HEK293 (cell line): ENCODE measurements around the gene SGPL1.
A peak's percentile ranks its signal among the peaks of the same experiment; 100 is the strongest.

ENCODE experiments used
- GLIS1 ChIP-seq: fragments of 450-650 bp; formaldehyde crosslinking; IDR thresholded peaks from 2 replicates; pipeline ENCODE4 v1.5.1; 2016; ENCODE audit warnings: missing biosample characterization, missing genetic modification characterization
- IKZF3 ChIP-seq: fragments of 450-650 bp; IDR thresholded peaks from 2 replicates; pipeline ENCODE4 v1.5.0; 2018; ENCODE audit warnings: missing biosample characterization, mild to moderate bottlenecking, missing genetic modification characterization, moderate library complexity
- KLF16 ChIP-seq: fragments of 450-650 bp; formaldehyde crosslinking; IDR thresholded peaks from 2 replicates; pipeline ENCODE4 v1.5.1; 2017; ENCODE audit warnings: missing biosample characterization, missing genetic modification characterization
- KLF8 ChIP-seq: fragments of 450-650 bp; formaldehyde crosslinking; IDR thresholded peaks from 2 replicates; pipeline ENCODE4 v1.5.1; 2016; ENCODE audit warnings: missing biosample characterization, missing genetic modification characterization
- KLF9 ChIP-seq: fragments of 450-650 bp; formaldehyde crosslinking; IDR thresholded peaks from 2 replicates; pipeline ENCODE4 v1.5.1; 2016; ENCODE audit warnings: missing biosample characterization, missing genetic modification characterization, low read depth
- SCRT2 ChIP-seq: fragments of 450-650 bp; formaldehyde crosslinking; IDR thresholded peaks from 2 replicates; pipeline ENCODE4 v1.5.1; 2016; ENCODE audit warnings: missing biosample characterization, missing genetic modification characterization
- SP7 ChIP-seq: fragments of 450-650 bp; formaldehyde crosslinking; IDR thresholded peaks from 2 replicates; pipeline ENCODE4 v1.5.1; 2016; ENCODE audit warnings: missing biosample characterization, missing genetic modification characterization
- WT1 ChIP-seq: fragments of 450-650 bp; formaldehyde crosslinking; IDR thresholded peaks from 2 replicates; pipeline ENCODE4 v1.5.1; 2016; ENCODE audit warnings: missing biosample characterization, missing genetic modification characterization
- ZBTB17 ChIP-seq: fragments of 450-650 bp; formaldehyde crosslinking; IDR thresholded peaks from 2 replicates; pipeline ENCODE4 v1.5.1; 2016; ENCODE audit warnings: missing biosample characterization, missing genetic modification characterization
- ZBTB8A ChIP-seq: fragments of 450-650 bp; formaldehyde crosslinking; IDR thresholded peaks from 2 replicates; pipeline ENCODE4 v1.5.1; 2016; ENCODE audit warnings: missing biosample characterization, missing genetic modification characterization
- ZEB2 ChIP-seq: fragments of 450-650 bp; formaldehyde crosslinking; IDR thresholded peaks from 2 replicates; pipeline ENCODE4 v1.5.1; 2016; ENCODE audit warnings: missing biosample characterization, missing genetic modification characterization
- ZFP69B ChIP-seq: fragments of 450-650 bp; formaldehyde crosslinking; IDR thresholded peaks from 2 replicates; pipeline ENCODE4 v1.5.1; 2016; ENCODE audit warnings: missing biosample characterization, missing genetic modification characterization
- ZNF174 ChIP-seq: fragments of 450-650 bp; formaldehyde crosslinking; IDR thresholded peaks from 2 replicates; pipeline ENCODE4 v1.5.0; 2017; ENCODE audit warnings: missing biosample characterization, mild to moderate bottlenecking, missing genetic modification characterization
- ZNF335 ChIP-seq: fragments of 450-650 bp; formaldehyde crosslinking; conservative IDR thresholded peaks from 2 replicates; pipeline ENCODE4 v1.5.1; 2016; ENCODE audit warnings: missing biosample characterization, missing genetic modification characterization
- ZNF629 ChIP-seq: fragments of 450-650 bp; formaldehyde crosslinking; IDR thresholded peaks from 2 replicates; pipeline ENCODE4 v1.5.1; 2017; ENCODE audit warnings: missing biosample characterization, missing genetic modification characterization
- ZNF777 ChIP-seq: fragments of 450-650 bp; formaldehyde crosslinking; IDR thresholded peaks from 2 replicates; pipeline ENCODE4 v1.5.1; 2017; ENCODE audit warnings: missing biosample characterization, missing genetic modification characterization, borderline replicate concordance
- ZNF843 ChIP-seq: fragments of 450-650 bp; formaldehyde crosslinking; IDR thresholded peaks from 2 replicates; pipeline ENCODE4 v1.5.1; 2016; ENCODE audit warnings: missing biosample characterization, missing genetic modification characterization
- ZXDB ChIP-seq: fragments of 450-650 bp; formaldehyde crosslinking; IDR thresholded peaks from 2 replicates; pipeline ENCODE4 v1.5.1; 2016; ENCODE audit warnings: missing biosample characterization, missing genetic modification characterization
- TF ChIP-seq, protein P1 (sequence below): fragments of 450-650 bp; formaldehyde crosslinking; IDR thresholded peaks from 2 replicates; pipeline ENCODE4 v1.5.1; 2017; ENCODE audit warnings: missing biosample characterization, missing genetic modification characterization
- TF ChIP-seq, protein P2 (sequence below): fragments of 450-650 bp; formaldehyde crosslinking; IDR thresholded peaks from 2 replicates; pipeline ENCODE4 v1.5.1; 2017; ENCODE audit warnings: missing biosample characterization, missing genetic modification characterization
- TF ChIP-seq, protein P3 (sequence below): fragments of 450-650 bp; formaldehyde crosslinking; IDR thresholded peaks from 2 replicates; pipeline ENCODE4 v1.5.1; 2016; ENCODE audit warnings: missing biosample characterization, missing genetic modification characterization
- TF ChIP-seq, protein P4 (sequence below): fragments of 450-650 bp; formaldehyde crosslinking; IDR thresholded peaks from 2 replicates; pipeline ENCODE4 v1.5.1; 2016; ENCODE audit warnings: missing biosample characterization, missing genetic modification characterization
- TF ChIP-seq, protein P5 (sequence below): fragments of 450-650 bp; formaldehyde crosslinking; IDR thresholded peaks from 2 replicates; pipeline ENCODE4 v1.5.1; 2016; ENCODE audit warnings: missing biosample characterization, missing genetic modification characterization
- TF ChIP-seq, protein P6 (sequence below): fragments of 450-650 bp; formaldehyde crosslinking; IDR thresholded peaks from 2 replicates; pipeline ENCODE4 v1.5.1; 2016; ENCODE audit warnings: missing biosample characterization, missing genetic modification characterization
- TF ChIP-seq, protein P7 (sequence below): fragments of 450-650 bp; formaldehyde crosslinking; optimal IDR thresholded peaks from 2 replicates; pipeline ENCODE3; 2016; ENCODE audit warnings: missing biosample characterization, mild to moderate bottlenecking, missing genetic modification characterization
- TF ChIP-seq, protein P8 (sequence below): fragments of 450-650 bp; formaldehyde crosslinking; IDR thresholded peaks from 2 replicates; pipeline ENCODE4 v1.5.1; 2016; ENCODE audit warnings: missing biosample characterization, missing genetic modification characterization

Gene SGPL1

DNA sequence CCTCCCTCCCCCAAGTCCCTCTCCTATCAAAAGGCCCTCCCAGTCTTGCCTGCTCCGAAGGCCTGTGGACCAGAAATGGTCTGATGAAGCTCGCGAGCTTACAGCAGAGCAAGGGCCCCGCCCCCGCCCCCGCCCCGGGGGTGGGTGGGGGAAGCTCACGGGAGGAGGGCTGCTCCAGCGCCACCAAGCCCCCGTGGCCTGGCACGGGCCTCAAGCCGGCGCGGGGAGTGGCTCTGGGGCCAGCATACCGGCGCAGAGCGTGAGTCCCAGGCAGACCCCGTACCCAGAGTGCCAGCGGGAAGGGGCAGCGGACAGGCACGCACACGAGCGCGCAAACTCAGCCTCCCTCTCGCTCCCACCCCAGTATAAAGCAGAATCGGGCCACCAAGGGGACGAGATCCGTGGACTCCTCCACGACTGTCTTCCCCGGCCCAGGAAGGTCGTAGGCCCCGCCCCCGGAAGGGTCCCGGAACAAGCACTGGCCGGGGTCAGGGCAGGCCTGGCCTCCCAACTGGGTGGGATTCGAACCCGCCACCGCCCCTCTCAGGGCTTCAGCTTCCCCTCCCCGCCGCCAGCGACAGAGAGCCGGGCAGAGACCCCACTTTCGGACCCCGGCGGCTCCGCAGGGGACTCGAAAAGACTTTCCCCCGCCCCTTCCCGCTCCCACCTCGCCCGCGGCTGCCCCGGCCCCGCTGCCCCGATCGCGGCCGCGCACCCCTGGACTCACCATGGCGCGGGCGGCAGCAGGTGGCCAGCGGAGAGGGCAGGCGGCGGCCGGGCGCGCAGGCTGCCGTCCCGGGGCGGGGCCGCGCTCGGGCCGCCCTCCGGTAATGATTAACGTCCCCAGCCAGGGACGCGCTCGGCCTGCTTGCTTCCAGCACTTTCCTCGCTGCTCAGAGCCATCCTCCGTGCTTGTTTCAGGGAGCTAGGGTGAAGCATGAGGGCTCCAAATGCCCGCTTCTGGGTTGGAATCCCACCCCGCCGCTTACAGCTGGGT lies 72.4 kb downstream of the SGPL1 start, which contains the start of gene PCBD1 (continued):
- TF ChIP-seq ZNF174: no peak
- TF ChIP-seq ZBTB8A (tag by site-specific recombination): peak; percentile 74
- TF ChIP-seq, protein P1, sequence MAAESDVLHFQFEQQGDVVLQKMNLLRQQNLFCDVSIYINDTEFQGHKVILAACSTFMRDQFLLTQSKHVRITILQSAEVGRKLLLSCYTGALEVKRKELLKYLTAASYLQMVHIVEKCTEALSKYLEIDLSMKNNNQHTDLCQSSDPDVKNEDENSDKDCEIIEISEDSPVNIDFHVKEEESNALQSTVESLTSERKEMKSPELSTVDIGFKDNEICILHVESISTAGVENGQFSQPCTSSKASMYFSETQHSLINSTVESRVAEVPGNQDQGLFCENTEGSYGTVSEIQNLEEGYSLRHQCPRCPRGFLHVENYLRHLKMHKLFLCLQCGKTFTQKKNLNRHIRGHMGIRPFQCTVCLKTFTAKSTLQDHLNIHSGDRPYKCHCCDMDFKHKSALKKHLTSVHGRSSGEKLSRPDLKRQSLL: peak; percentile 91
- peak; percentile 7; the same call in 1 of the 2 replicates for TF ChIP-seq IKZF3
- TF ChIP-seq ZNF335 (tag by site-specific recombination): peak; percentile 97
- peak; percentile 89 for TF ChIP-seq ZXDB
- TF ChIP-seq ZEB2 (tag by site-specific recombination): peak; percentile 73
- TF ChIP-seq, protein P2, sequence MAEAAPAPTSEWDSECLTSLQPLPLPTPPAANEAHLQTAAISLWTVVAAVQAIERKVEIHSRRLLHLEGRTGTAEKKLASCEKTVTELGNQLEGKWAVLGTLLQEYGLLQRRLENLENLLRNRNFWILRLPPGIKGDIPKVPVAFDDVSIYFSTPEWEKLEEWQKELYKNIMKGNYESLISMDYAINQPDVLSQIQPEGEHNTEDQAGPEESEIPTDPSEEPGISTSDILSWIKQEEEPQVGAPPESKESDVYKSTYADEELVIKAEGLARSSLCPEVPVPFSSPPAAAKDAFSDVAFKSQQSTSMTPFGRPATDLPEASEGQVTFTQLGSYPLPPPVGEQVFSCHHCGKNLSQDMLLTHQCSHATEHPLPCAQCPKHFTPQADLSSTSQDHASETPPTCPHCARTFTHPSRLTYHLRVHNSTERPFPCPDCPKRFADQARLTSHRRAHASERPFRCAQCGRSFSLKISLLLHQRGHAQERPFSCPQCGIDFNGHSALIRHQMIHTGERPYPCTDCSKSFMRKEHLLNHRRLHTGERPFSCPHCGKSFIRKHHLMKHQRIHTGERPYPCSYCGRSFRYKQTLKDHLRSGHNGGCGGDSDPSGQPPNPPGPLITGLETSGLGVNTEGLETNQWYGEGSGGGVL (tag by site-specific recombination): peak; percentile 89
- TF ChIP-seq ZNF629 (tag by site-specific recombination): peak; percentile 45
- TF ChIP-seq, protein P3, sequence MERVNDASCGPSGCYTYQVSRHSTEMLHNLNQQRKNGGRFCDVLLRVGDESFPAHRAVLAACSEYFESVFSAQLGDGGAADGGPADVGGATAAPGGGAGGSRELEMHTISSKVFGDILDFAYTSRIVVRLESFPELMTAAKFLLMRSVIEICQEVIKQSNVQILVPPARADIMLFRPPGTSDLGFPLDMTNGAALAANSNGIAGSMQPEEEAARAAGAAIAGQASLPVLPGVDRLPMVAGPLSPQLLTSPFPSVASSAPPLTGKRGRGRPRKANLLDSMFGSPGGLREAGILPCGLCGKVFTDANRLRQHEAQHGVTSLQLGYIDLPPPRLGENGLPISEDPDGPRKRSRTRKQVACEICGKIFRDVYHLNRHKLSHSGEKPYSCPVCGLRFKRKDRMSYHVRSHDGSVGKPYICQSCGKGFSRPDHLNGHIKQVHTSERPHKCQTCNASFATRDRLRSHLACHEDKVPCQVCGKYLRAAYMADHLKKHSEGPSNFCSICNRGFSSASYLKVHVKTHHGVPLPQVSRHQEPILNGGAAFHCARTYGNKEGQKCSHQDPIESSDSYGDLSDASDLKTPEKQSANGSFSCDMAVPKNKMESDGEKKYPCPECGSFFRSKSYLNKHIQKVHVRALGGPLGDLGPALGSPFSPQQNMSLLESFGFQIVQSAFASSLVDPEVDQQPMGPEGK (tag by site-specific recombination): peak; percentile 88
- TF ChIP-seq, protein P4, sequence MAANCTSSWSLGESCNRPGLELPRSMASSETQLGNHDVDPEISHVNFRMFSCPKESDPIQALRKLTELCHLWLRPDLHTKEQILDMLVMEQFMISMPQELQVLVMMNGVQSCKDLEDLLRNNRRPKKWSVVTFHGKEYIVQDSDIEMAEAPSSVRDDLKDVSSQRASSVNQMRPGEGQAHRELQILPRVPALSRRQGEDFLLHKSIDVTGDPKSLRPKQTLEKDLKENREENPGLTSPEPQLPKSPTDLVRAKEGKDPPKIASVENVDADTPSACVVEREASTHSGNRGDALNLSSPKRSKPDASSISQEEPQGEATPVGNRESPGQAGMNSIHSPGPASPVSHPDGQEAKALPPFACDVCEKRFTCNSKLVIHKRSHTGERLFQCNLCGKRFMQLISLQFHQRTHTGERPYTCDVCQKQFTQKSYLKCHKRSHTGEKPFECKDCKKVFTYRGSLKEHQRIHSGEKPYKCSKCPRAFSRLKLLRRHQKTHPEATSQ (tag by site-specific recombination): peak; percentile 66; the same call in 1 of the 2 replicates
- TF ChIP-seq KLF9 (tag by site-specific recombination): peak; percentile 97
- peak; percentile 77 for TF ChIP-seq SP7
- TF ChIP-seq, protein P5, sequence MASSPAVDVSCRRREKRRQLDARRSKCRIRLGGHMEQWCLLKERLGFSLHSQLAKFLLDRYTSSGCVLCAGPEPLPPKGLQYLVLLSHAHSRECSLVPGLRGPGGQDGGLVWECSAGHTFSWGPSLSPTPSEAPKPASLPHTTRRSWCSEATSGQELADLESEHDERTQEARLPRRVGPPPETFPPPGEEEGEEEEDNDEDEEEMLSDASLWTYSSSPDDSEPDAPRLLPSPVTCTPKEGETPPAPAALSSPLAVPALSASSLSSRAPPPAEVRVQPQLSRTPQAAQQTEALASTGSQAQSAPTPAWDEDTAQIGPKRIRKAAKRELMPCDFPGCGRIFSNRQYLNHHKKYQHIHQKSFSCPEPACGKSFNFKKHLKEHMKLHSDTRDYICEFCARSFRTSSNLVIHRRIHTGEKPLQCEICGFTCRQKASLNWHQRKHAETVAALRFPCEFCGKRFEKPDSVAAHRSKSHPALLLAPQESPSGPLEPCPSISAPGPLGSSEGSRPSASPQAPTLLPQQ (tag by site-specific recombination): peak; percentile 68
- TF ChIP-seq ZNF843 (tag by site-specific recombination): 0 out of 2 replicates have a peak, but pooled peaks have one; percentile 44
- TF ChIP-seq, protein P6, sequence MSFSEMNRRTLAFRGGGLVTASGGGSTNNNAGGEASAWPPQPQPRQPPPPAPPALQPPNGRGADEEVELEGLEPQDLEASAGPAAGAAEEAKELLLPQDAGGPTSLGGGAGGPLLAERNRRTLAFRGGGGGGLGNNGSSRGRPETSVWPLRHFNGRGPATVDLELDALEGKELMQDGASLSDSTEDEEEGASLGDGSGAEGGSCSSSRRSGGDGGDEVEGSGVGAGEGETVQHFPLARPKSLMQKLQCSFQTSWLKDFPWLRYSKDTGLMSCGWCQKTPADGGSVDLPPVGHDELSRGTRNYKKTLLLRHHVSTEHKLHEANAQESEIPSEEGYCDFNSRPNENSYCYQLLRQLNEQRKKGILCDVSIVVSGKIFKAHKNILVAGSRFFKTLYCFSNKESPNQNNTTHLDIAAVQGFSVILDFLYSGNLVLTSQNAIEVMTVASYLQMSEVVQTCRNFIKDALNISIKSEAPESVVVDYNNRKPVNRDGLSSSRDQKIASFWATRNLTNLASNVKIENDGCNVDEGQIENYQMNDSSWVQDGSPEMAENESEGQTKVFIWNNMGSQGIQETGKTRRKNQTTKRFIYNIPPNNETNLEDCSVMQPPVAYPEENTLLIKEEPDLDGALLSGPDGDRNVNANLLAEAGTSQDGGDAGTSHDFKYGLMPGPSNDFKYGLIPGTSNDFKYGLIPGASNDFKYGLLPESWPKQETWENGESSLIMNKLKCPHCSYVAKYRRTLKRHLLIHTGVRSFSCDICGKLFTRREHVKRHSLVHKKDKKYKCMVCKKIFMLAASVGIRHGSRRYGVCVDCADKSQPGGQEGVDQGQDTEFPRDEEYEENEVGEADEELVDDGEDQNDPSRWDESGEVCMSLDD (tag by site-specific recombination): 0 out of 2 replicates have a peak, but pooled peaks have one; percentile 33
- peak; percentile 37; the same call in 1 of the 2 replicates for TF ChIP-seq WT1 (tag by site-specific recombination)
- TF ChIP-seq SCRT2 (tag by site-specific recombination): peak; percentile 71
- peak; percentile 57 for TF ChIP-seq GLIS1 (tag by site-specific recombination)
- TF ChIP-seq ZFP69B: peak; percentile 73
- no peak for TF ChIP-seq ZNF777 (tag by site-specific recombination)
- TF ChIP-seq, protein P7, sequence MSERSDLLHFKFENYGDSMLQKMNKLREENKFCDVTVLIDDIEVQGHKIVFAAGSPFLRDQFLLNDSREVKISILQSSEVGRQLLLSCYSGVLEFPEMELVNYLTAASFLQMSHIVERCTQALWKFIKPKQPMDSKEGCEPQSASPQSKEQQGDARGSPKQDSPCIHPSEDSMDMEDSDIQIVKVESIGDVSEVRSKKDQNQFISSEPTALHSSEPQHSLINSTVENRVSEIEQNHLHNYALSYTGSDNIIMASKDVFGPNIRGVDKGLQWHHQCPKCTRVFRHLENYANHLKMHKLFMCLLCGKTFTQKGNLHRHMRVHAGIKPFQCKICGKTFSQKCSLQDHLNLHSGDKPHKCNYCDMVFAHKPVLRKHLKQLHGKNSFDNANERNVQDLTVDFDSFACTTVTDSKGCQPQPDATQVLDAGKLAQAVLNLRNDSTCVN (tag by site-specific recombination): peak; percentile 84
- TF ChIP-seq ZBTB17 (tag by site-specific recombination): peak; percentile 62
- TF ChIP-seq KLF8 (tag by site-specific recombination): peak; percentile 76; the same call in 1 of the 2 replicates
- TF ChIP-seq KLF16: peak; percentile 87
- TF ChIP-seq, protein P8, sequence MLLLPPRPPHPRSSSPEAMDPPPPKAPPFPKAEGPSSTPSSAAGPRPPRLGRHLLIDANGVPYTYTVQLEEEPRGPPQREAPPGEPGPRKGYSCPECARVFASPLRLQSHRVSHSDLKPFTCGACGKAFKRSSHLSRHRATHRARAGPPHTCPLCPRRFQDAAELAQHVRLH (tag by site-specific recombination): no peak
